ENCODE results near the gene GIMAP8. TPM values are rescaled to one million over a fixed set of nuclear protein-coding genes. Genes with fewer than 3 reads are reported as not detected.

GIMAP8 gene
- total RNA-seq, 4 donors from 2014 or later: 3.0 to 42.9 (median 14.8) TPM

- DNase-seq (ENCODE audit: low spot score) (no peak), ATAC-seq (ENCODE audit: low FRiP score) (no peak)
- no peak for TF ChIP-seq CTCF (IDR thresholded peaks at IDR 0.05)
Observed at GRCh38 chr7:150412518-150413488, 37.6 kb upstream of the GIMAP8 start.

- TF ChIP-seq CTCF (IDR thresholded peaks at IDR 0.05): no peak
- ATAC-seq (ENCODE audit: low FRiP score) (no peak), DNase-seq (ENCODE audit: low spot score) (no peak)
Observed at GRCh38 chr7:150413640-150414081, 36.8 kb upstream of the GIMAP8 start.

- ATAC-seq (ENCODE audit: low FRiP score): no peak
- DNase-seq (ENCODE audit: low spot score): no peak
Observed at GRCh38 chr7:150415161-150416153, 35.0 kb upstream of the GIMAP8 start.

GRCh38 chr7:150417239-150417638 is 33.2 kb upstream of the GIMAP8 start:
- no peak for ATAC-seq (ENCODE audit: low FRiP score)
- DNase-seq (ENCODE audit: low spot score): no peak
- no peak for TF ChIP-seq CTCF (IDR thresholded peaks at IDR 0.05)

More at GRCh38 chr7:150415161-150416153, 35.0 kb upstream of the GIMAP8 start:
- no peak for TF ChIP-seq CTCF (IDR thresholded peaks at IDR 0.05)

- no peak for ATAC-seq (ENCODE audit: low FRiP score)
- TF ChIP-seq CTCF (IDR thresholded peaks at IDR 0.05): no peak
- DNase-seq (ENCODE audit: low spot score): no peak
Observed at GRCh38 chr7:150417863-150418262, 32.6 kb upstream of the GIMAP8 start.

GRCh38 chr7:150420242-150420641 is 30.2 kb upstream of the GIMAP8 start:
- ATAC-seq (ENCODE audit: low FRiP score) (no peak), DNase-seq (ENCODE audit: low spot score) (no peak)
- TF ChIP-seq CTCF (IDR thresholded peaks at IDR 0.05): no peak

Data from omental fat pad (tissue), 4 donors.